Prostate gland (tissue), 2 donors: ENCODE results near the gene TECR.

ENCODE experiments used
- CTCF ChIP-seq, 4 experiments: fragments of 200-600 bp in 2 of 4; fragments of 450-650 bp in 2 of 4; sonication (generic) in 2 of 4; IDR thresholded peaks; 1 replicate in 3 of 4; 2 replicates in 1 of 4; pipeline ENCODE4 v1.5.1; 2016 to 2019; ENCODE audit warnings: antibody characterized with exemption in 4 of 4, mild to moderate bottlenecking in 2 of 4, moderate library complexity in 2 of 4
- POLR2A ChIP-seq: fragments of 450-650 bp; IDR thresholded peaks from one replicate; pipeline ENCODE4 v1.6.1; 2016; ENCODE audit warnings: antibody characterized with exemption, mild to moderate bottlenecking

- no peak for TF ChIP-seq CTCF (IDR thresholded peaks at IDR 0.05)
- TF ChIP-seq POLR2A: no peak
These were observed 14.7 kb downstream of the TECR start for GRCh38 chr19:14544047-14544446.
